HG02981 (cell line): ENCODE data around the gene TAGLN3.

Source experiments
- ATAC-seq: cut with Tn5 transposase; IDR thresholded peaks from one replicate; pipeline ENCODE4 v1.9.1; 2021; ENCODE audit warnings: mild to moderate bottlenecking, moderate library complexity; ENCODE audit not compliant: unreplicated experiment

The TAGLN3 gene

GRCh38 chr3:111998636-111999483 lies at the start of gene TAGLN3:
Gene TAGLN3 (plus strand): TSS chr3:111998922. CDS start chr3:111999423, 501 bp downstream.
- peak; percentile 41 for ATAC-seq

- no peak for ATAC-seq
Observed at GRCh38 chr3:111949712-111950111, 49.0 kb upstream of the TAGLN3 start.

GRCh38 chr3:111951032-111951431 lies 47.7 kb upstream of the TAGLN3 start:
- ATAC-seq = no peak

GRCh38 chr3:111952086-111952485 lies 46.6 kb upstream of the TAGLN3 start:
- ATAC-seq = no peak

- ATAC-seq = no peak
Observed at GRCh38 chr3:111952866-111953450, 45.8 kb upstream of the TAGLN3 start.

GRCh38 chr3:111954228-111954990 lies 44.3 kb upstream of the TAGLN3 start:
- ATAC-seq = no peak

- ATAC-seq = no peak
Observed at GRCh38 chr3:111955876-111956275, 42.8 kb upstream of the TAGLN3 start.

- no peak for ATAC-seq
Observed at GRCh38 chr3:111956449-111956848, 42.3 kb upstream of the TAGLN3 start.

GRCh38 chr3:111956995-111957734 lies 41.6 kb upstream of the TAGLN3 start:
- no peak for ATAC-seq

- no peak for ATAC-seq
Observed at GRCh38 chr3:111961461-111962164, 37.1 kb upstream of the TAGLN3 start.

- no peak for ATAC-seq
Observed at GRCh38 chr3:111963424-111963823, 35.3 kb upstream of the TAGLN3 start.

GRCh38 chr3:111965484-111965883 lies 33.2 kb upstream of the TAGLN3 start:
- ATAC-seq = no peak

GRCh38 chr3:111967068-111967467 lies 31.7 kb upstream of the TAGLN3 start:
- ATAC-seq = no peak

GRCh38 chr3:111967651-111968274 lies 31.0 kb upstream of the TAGLN3 start:
- peak; percentile 92 for ATAC-seq

- no peak for ATAC-seq
Observed at GRCh38 chr3:111968319-111969054, 30.2 kb upstream of the TAGLN3 start.

GRCh38 chr3:111970376-111970775 lies 28.3 kb upstream of the TAGLN3 start:
- ATAC-seq = no peak

- no peak for ATAC-seq
Observed at GRCh38 chr3:111971533-111972130, 27.1 kb upstream of the TAGLN3 start.

- ATAC-seq = no peak
Observed at GRCh38 chr3:111972891-111973290, 25.8 kb upstream of the TAGLN3 start.

GRCh38 chr3:111975131-111975530 lies 23.6 kb upstream of the TAGLN3 start:
- ATAC-seq = no peak
